HTR-8/SVneo (cell line): ENCODE data around the gene NAV2.
"Not testable (repeated sequence)": the region's sequence is repeated elsewhere in the genome, so short reads cannot be mapped to it uniquely, and the experiment has no call there.

Experiments used
- DNase-seq: peaks from one replicate; pipeline ENCODE4 v3.0.0; 2011; ENCODE audit warnings: low spot score, mixed read lengths; ENCODE audit not compliant: insufficient read length
- FAIRE-seq: peaks from 2 replicates; lab custom pipeline; 2011; peaks lifted over from hg19 to GRCh38; lab: Jason Lieb, UNC

NAV2 gene

GRCh38 chr11:19912958-19913892, 200.6 kb downstream of the NAV2 start:
- FAIRE-seq, result no peak

DNA sequence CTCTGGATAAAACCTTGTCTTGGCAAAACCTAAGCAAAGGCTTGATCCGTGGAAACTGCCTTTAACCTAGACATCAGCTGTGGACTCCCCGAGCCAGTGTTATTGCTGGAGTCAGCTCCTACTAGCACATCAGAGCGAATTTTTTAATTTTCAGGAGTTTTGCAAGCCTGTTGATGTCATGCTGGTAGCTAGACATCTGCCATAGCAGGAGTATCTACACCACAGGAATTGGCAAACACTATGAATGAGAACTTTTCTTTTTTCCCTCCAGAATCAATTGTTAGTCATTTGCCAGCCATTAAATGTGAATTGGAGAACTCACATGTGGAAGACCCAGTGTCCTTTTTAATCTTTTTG, 201.2 kb downstream of the NAV2 start:
- no peak for DNase-seq
- FAIRE-seq, result no peak

More at GRCh38 chr11:19912958-19913892, 200.6 kb downstream of the NAV2 start:
- no peak for DNase-seq

- no peak for FAIRE-seq
Measured at GRCh38 chr11:19915808-19916207, 203.2 kb downstream of the NAV2 start.

DNA sequence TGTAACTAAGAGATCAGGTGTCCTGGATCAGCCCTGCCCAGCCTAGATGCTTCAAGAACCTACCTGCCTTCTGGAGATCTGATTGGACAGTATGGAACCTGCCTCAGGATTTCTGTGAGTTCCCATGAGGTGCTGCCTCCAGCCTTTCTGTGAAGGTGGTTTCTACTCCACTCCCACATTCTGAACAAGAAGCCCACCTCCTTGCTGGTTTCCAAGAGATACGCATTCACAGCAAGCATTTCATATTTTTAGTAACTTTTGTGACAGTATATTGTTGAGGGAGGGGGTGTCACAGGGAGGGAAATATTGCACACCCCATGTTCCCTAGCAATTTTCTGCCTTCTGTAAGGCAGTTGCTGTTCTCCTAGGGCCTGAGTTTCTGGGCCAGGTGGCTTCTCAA, 204.4 kb downstream of the NAV2 start:
- DNase-seq (no peak), FAIRE-seq (no peak)

More at GRCh38 chr11:19915808-19916207, 203.2 kb downstream of the NAV2 start:
- no peak for DNase-seq

DNA sequence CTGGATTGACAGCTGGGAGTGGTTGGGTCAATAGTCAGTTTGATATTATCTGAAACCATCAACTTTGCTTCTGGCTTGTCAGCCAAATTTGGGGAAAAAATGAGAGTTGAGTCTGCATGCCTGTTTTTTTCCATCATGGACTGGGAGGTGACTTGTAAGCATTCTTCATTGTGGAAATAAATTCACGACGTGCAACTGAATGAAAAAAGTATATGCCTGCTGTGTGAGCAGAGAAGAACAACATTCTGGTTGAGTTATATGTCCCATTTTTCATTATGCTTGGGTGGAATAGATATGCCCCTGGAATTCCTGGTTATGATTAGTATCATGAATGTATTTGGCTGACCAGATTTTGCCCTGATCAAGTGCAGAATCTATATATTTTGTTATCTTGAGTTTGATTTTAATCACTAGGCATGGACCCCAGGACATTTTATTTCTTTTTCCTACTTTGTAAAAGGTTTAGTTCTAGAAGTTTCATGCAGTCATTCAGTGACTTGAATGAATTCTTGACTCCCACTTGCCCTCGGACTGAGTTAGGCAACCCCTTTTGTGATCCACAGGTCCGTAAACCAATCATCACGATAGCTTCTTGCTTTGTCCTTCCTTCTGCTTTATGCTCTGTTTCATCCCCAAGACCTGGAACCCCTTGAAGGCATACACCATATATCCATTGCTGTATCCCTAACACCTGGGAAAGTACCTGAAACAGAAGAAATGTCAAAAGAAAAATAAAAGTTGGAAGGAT, 205.8 kb downstream of the NAV2 start:
- DNase-seq (no peak), FAIRE-seq (no peak)

DNA sequence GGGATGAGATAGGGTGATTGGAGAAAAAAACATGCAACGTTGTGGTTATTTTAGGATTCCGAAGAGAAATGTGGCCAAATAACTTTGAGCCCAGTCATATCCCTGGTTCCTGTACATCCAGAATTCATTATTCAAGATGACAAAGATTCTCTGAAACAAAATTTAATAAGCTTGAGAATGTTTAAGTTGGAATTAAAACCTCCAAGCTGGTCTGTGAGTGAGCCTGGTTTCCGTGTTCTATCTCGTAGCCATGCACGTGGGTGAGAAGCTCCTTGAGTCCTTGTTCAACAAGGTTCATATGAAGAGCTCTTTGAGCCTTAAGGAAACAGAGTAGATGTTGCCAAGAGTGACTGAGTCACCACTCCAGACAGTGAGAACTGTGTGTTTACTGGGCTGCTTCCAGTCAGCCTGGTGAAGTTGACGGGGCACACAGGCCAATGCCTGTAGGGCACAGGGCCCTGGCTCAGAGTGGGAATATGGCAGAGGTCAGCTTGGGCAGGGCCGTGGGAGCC, 206.5 kb downstream of the NAV2 start:
- DNase-seq (peak; percentile 67), FAIRE-seq (peak; percentile 70)

DNA sequence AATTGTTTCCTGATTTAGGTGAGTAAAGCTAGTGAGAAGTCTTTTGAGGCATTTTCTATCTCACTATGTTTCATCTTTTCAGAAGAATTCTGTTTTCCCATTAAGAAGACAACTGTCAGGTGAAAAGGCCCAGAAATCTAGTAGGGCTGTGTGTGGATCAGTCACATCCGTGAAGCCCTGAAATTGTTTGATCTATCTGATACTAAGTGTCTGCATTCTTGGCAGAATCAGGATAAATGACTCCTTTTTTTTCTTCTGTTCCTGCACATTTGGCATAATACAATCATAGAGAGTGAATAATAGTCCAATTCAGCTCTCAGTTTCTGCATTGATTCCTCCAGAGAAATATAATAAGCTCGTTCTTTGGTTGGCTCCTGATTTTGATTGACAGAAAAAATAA, 208.3 kb downstream of the NAV2 start:
- DNase-seq (no peak), FAIRE-seq (no peak)

- DNase-seq, result no peak
- no peak for FAIRE-seq
Measured at GRCh38 chr11:19921976-19922688, 209.5 kb downstream of the NAV2 start.

- FAIRE-seq, result no peak
- DNase-seq, result no peak
Measured at GRCh38 chr11:19922689-19923035, 210.0 kb downstream of the NAV2 start.

- FAIRE-seq, result no peak
- no peak for DNase-seq
Measured at GRCh38 chr11:19923626-19924025, 211.0 kb downstream of the NAV2 start.

DNA sequence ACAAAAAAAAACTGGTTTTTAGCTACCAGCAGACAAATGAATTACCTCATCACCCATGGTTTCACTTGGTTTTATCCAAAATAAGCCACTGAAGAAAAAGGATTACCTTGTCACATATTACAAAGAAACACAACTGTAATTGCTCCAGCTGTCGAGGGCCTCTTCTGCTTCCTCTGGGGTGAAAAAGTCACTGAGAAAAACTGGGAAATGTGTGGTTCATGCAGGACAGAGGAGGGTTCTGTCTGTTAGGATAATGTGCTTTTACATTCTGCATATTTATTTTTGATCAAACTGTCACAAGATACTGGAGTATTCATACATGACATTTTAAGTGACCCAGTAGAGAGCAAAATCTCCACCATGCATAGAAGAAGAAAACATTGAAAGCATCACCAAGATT, 211.7 kb downstream of the NAV2 start:
- no peak for FAIRE-seq
- no peak for DNase-seq

- FAIRE-seq, result no peak
- no peak for DNase-seq
Measured at GRCh38 chr11:19924716-19925115, 212.1 kb downstream of the NAV2 start.

GRCh38 chr11:19927403-19927802, 214.8 kb downstream of the NAV2 start:
- FAIRE-seq, DNase-seq: not testable (repeated sequence)

DNA sequence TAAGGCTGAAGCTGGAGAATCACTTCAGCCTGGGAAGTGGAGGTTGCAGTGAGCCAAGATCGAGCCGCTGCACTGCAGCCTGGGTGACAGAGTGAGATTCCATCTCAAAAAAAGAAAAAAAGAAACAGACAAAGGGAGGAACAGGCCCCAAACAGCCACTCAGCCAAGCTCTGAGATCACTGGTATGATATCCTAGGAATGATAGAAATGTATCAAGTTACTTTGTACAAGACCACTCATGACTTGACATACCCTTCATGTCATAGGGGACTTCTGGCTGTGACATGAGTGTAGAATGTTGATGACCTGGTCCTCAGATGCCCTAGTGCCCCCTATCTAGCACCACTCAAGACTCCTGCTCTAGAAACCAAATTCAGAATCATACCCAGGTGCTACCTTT, 216.5 kb downstream of the NAV2 start:
- FAIRE-seq (no peak), DNase-seq (no peak)

- no peak for DNase-seq
- no peak for FAIRE-seq
Measured at GRCh38 chr11:19929655-19930054, 217.0 kb downstream of the NAV2 start.

DNA sequence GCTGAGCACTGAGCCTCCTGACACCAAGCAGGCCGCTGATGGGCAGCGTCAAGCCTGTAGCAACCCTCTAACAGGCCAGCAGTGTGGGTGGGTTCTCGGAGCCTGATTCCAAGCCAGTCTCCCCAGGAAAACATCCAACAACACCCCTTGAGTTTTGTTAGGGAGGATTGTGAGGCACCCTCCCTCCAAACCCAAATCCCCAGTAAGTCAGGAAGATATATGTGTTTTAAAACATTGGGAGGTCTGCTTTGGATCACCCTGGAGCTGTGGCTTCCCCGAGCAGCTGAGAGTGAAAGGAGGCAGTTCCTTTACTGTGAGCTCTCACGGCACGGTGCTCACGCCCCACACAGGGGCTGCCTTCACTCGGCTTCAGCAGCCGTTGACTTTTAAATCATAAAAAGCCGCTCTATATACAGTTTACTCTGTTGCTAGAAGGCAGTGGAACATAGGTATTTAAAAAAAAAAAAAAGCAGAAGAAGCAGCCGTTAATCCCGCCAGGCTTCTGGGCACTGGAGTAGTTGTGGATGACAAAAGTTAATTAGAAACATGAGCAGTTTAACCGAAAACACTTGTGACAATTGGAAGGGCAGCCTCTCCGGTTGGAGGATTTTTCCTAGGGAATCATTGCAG, 218.6 kb downstream of the NAV2 start:
- DNase-seq (no peak), FAIRE-seq (no peak)

GRCh38 chr11:19931771-19932369, 219.2 kb downstream of the NAV2 start:
- DNase-seq (no peak), FAIRE-seq (no peak)

DNA sequence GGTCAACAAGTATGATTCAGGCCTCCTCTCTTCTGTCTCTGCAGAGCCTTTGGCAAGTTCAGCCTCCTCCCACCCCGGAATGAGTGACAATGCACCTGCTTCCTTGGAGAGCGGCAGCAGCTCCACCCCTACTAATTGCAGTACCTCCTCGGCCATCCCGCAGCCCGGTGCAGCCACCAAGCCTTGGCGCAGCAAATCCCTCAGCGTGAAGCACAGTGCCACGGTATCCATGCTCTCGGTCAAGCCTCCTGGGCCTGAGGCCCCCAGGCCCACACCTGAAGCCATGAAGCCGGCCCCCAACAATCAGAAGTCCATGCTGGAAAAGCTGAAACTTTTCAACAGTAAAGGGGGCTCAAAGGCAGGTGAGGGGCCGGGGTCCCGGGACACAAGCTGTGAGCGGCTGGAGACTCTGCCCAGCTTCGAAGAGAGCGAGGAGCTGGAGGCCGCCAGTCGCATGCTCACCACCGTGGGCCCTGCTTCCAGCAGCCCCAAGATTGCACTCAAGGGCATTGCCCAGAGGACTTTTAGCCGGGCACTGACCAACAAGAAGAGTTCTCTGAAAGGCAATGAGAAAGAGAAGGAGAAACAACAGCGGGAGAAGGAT, 220.6 kb downstream of the NAV2 start:
- no peak for DNase-seq
- no peak for FAIRE-seq

- FAIRE-seq, result no peak
- no peak for DNase-seq
Measured at GRCh38 chr11:19933801-19934488, 221.3 kb downstream of the NAV2 start.
